HEK293T (cell line): Measurements from ENCODE around the gene KCNK15.

ENCODE experiments used
- CTCF ChIA-PET: fragments of 350-600 bp; formaldehyde crosslinking; extraction: SDS; loops from one replicate; lab custom pipeline; 2021; ENCODE audit warnings: antibody characterized with exemption, inconsistent platforms; lab: Yijun Ruan, JAX
- POLR2A ChIA-PET: fragments of 350-600 bp; formaldehyde crosslinking; extraction: SDS; loops from one replicate; lab custom pipeline; 2020; ENCODE audit warnings: antibody characterized with exemption, inconsistent platforms; lab: Yijun Ruan, JAX
- DNase-seq: peaks from one replicate; pipeline ENCODE4 v3.0.0; 2012; ENCODE audit warnings: mixed read lengths; ENCODE audit errors: extremely low spot score
- ARNT ChIP-seq: fragments of 450-650 bp; IDR thresholded peaks from 2 replicates; pipeline ENCODE4 v1.6.1; 2017; ENCODE audit warnings: mild to moderate bottlenecking
- BHLHE40 ChIP-seq: fragments of 450-650 bp; IDR thresholded peaks from 2 replicates; pipeline ENCODE4 v1.6.1; 2016; ENCODE audit warnings: mild to moderate bottlenecking, moderate library complexity, borderline replicate concordance
- CTBP1 ChIP-seq: fragments of 450-650 bp; IDR thresholded peaks from 2 replicates; pipeline ENCODE4 v1.6.1; 2016; ENCODE audit warnings: borderline replicate concordance
- ELF4 ChIP-seq: fragments of 450-650 bp; IDR thresholded peaks from 2 replicates; pipeline ENCODE4 v1.6.1; 2017; ENCODE audit warnings: antibody characterized with exemption
- FOXA1 ChIP-seq: fragments of 450-650 bp; IDR thresholded peaks from 2 replicates; pipeline ENCODE4 v1.6.1; 2016; ENCODE audit warnings: mild to moderate bottlenecking
- FOXK2 ChIP-seq: fragments of 450-650 bp; IDR thresholded peaks from 2 replicates; pipeline ENCODE4 v1.6.1; 2016; ENCODE audit warnings: mild to moderate bottlenecking
- FOXM1 ChIP-seq: fragments of 450-650 bp; IDR thresholded peaks from 2 replicates; pipeline ENCODE4 v1.6.1; 2017; ENCODE audit warnings: mild to moderate bottlenecking, borderline replicate concordance
- HDGF ChIP-seq: fragments of 450-650 bp; IDR thresholded peaks from 2 replicates; pipeline ENCODE4 v1.6.1; 2017; ENCODE audit warnings: antibody characterized with exemption, borderline replicate concordance
- L3MBTL2 ChIP-seq: fragments of 450-650 bp; conservative IDR thresholded peaks from 2 replicates; pipeline ENCODE4 v1.6.1; 2016; ENCODE audit warnings: mild to moderate bottlenecking
- LEF1 ChIP-seq: fragments of 450-650 bp; IDR thresholded peaks from 2 replicates; pipeline ENCODE4 v1.6.1; 2017; ENCODE audit warnings: mild to moderate bottlenecking, borderline replicate concordance
- NFRKB ChIP-seq: fragments of 450-650 bp; IDR thresholded peaks from 2 replicates; pipeline ENCODE4 v1.6.1; 2016; ENCODE audit warnings: mild to moderate bottlenecking, moderate library complexity
- SP1 ChIP-seq: fragments of 450-650 bp; IDR thresholded peaks from 2 replicates; pipeline ENCODE4 v1.6.1; 2017
- SUZ12 ChIP-seq: fragments of 450-650 bp; IDR thresholded peaks from 2 replicates; pipeline ENCODE4 v1.6.1; 2016; ENCODE audit warnings: mild to moderate bottlenecking
- TARDBP ChIP-seq: fragments of 450-650 bp; IDR thresholded peaks from 2 replicates; pipeline ENCODE4 v1.6.1; 2016
- ZNF384 ChIP-seq: fragments of 450-650 bp; IDR thresholded peaks from 2 replicates; pipeline ENCODE4 v1.6.1; 2016
- TF ChIP-seq, protein P1 (sequence below): fragments of 450-650 bp; IDR thresholded peaks from 2 replicates; pipeline ENCODE4 v1.6.1; 2016

The KCNK15 gene

DNA sequence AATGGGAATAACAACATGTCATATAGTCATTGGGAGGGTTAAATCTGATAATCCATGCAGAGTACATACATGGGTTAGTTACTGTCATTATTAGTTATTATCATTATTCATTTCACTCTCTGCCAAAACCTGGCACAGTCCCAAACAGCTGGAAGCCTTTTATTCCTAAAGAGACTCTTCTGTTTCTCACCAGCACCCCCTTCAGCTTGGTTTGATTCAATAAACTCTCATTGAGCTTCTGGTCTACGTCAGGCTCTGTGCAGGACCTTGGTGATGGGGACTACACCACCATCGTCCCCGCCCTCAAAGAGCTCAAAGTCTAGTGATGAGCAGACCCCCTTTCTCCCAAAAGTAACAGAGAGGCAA, 2.3 kb downstream of the KCNK15 start:
- ChIA-PET CTCF (interaction anchor here (0.7 to 2.4 kb wide), 7 partner anchors 9 to 144 kb away, joined by 3 to 12 read pairs (median 4); no protein-coding TSS in a partner anchor), POLR2A (interaction anchor here (0.6 to 1.0 kb wide), 2 partner anchors 119 to 212 kb away, joined by 3 read pairs; partner anchors contain the start of gene TOMM34)
- TF ChIP-seq FOXK2 (no peak), BHLHE40 (no peak), SP1 (no peak), FOXA1 (no peak), HDGF (no peak), SUZ12 (no peak), NFRKB (no peak), ZNF384 (no peak)
- TF ChIP-seq, protein P1, sequence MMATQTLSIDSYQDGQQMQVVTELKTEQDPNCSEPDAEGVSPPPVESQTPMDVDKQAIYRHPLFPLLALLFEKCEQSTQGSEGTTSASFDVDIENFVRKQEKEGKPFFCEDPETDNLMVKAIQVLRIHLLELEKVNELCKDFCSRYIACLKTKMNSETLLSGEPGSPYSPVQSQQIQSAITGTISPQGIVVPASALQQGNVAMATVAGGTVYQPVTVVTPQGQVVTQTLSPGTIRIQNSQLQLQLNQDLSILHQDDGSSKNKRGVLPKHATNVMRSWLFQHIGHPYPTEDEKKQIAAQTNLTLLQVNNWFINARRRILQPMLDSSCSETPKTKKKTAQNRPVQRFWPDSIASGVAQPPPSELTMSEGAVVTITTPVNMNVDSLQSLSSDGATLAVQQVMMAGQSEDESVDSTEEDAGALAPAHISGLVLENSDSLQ, result no peak
- no peak for DNase-seq

- TF ChIP-seq BHLHE40, result no peak
- TF ChIP-seq FOXK2, result no peak
- CTCF ChIA-PET, result no interaction called here
- POLR2A ChIA-PET, result no interaction called here
- DNase-seq, result no peak
These were observed 4.6 kb downstream of the KCNK15 start for GRCh38 chr20:44750081-44750805.

GRCh38 chr20:44752099-44752931, 6.7 kb downstream of the KCNK15 start:
- TF ChIP-seq FOXM1 (no peak), ZNF384 (no peak), TARDBP (no peak), SUZ12 (no peak), CTBP1 (no peak), HDGF (no peak), NFRKB (no peak), ARNT (no peak), LEF1 (no peak)
- TF ChIP-seq, protein P1, result no peak
- CTCF ChIA-PET, result interaction anchor here (0.6 kb wide), 2 partner anchors 11 to 259 kb away, joined by 3 read pairs; no protein-coding TSS in a partner anchor
- no peak for DNase-seq
- POLR2A ChIA-PET, result no interaction called here

DNA sequence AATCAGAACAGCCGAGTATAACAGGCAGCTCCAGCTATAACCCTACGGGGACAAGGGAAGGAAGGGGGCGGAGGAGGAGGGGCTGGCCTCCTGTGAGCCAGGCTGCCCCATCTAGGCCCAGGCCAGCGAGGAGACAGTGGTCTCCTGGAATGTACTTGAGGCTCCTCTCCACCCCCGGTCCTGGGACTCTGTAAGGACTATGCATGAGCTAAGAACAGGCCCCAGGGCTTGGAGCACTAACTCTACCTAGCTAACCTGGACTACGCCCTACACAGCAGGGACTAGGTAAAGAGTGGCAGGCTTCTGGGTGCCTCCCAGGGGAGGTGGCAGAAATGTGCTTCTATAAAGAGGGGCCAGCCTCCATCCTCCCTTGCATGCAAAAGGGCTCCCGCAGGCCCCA, 8.9 kb downstream of the KCNK15 start:
- ChIA-PET CTCF (no interaction called here), POLR2A (interaction anchor here (0.6 kb wide), 1 partner anchor 131 kb away, joined by 3 read pairs; the partner anchor contains the start of gene YWHAB)
- no peak for DNase-seq
- TF ChIP-seq ELF4, result no peak
- no peak for TF ChIP-seq TARDBP
- TF ChIP-seq CTBP1, result no peak
- no peak for TF ChIP-seq FOXA1
- TF ChIP-seq LEF1, result no peak
- no peak for TF ChIP-seq ZNF384
- TF ChIP-seq FOXK2, result no peak
- TF ChIP-seq NFRKB, result no peak
- TF ChIP-seq HDGF, result no peak

- DNase-seq, result no peak
- ChIA-PET CTCF (no interaction called here), POLR2A (no interaction called here)
- TF ChIP-seq ELF4 (no peak), NFRKB (no peak), FOXM1 (no peak), L3MBTL2 (no peak), SUZ12 (no peak), TARDBP (no peak), CTBP1 (no peak)
- TF ChIP-seq, protein P1, result no peak
These were observed 10.5 kb downstream of the KCNK15 start for GRCh38 chr20:44756011-44756688.

GRCh38 chr20:44756956-44757355, 11.3 kb downstream of the KCNK15 start:
- TF ChIP-seq BHLHE40 (no peak), ZNF384 (no peak), CTBP1 (no peak), L3MBTL2 (no peak), ELF4 (no peak), SP1 (no peak), FOXK2 (no peak), SUZ12 (no peak), TARDBP (no peak), ARNT (no peak)
- no peak for DNase-seq
- CTCF ChIA-PET, result interaction anchor here (2.1 kb wide), 1 partner anchor 9 kb away, joined by 12 read pairs; no protein-coding TSS in a partner anchor
- POLR2A ChIA-PET, result no interaction called here
